H9 (cell line): Measurements from ENCODE around the gene NEUROD2. TPM values are rescaled to one million over a fixed set of nuclear protein-coding genes. Genes with fewer than 3 reads are reported as not detected.

Experiments
- DNase-seq: peaks from one replicate; pipeline ENCODE4 v3.0.0-alpha.2; 2017
- H2AFZ ChIP-seq: one replicate; pipeline ENCODE4 v1.6.1; 2013; ENCODE audit warnings: mild to moderate bottlenecking, low read length, control low read depth, moderate library complexity
- H2AK5ac ChIP-seq: 2 replicates; pipeline ENCODE4 v1.6.1; 2013; ENCODE audit warnings: low read length, control low read depth, mixed read lengths; ENCODE audit not compliant: insufficient read length
- H2BK120ac ChIP-seq: one replicate; pipeline ENCODE4 v1.6.1; 2013; ENCODE audit warnings: low read depth, mild to moderate bottlenecking, low read length, control low read depth, inconsistent platforms; ENCODE audit not compliant: poor library complexity, severe bottlenecking
- H2BK12ac ChIP-seq: 2 replicates; pipeline ENCODE4 v1.6.1; 2013; ENCODE audit warnings: low read length, control low read depth, mixed read lengths, low read depth; ENCODE audit not compliant: insufficient read length
- H2BK15ac ChIP-seq: 2 replicates; pipeline ENCODE4 v1.6.1; 2013; ENCODE audit warnings: low read depth, low read length, control low read depth
- H2BK20ac ChIP-seq: one replicate; pipeline ENCODE4 v1.6.1; 2013; ENCODE audit warnings: low read depth, mild to moderate bottlenecking, low read length, control low read depth, inconsistent platforms; ENCODE audit not compliant: poor library complexity, severe bottlenecking
- H2BK5ac ChIP-seq: 2 replicates; pipeline ENCODE4 v1.6.1; 2013; ENCODE audit warnings: low read length, control low read depth, mixed read lengths; ENCODE audit not compliant: insufficient read length
- H3K14ac ChIP-seq: 2 replicates; pipeline ENCODE4 v1.6.1; 2013; ENCODE audit warnings: low read length, control low read depth; ENCODE audit not compliant: insufficient read depth
- H3K18ac ChIP-seq: 2 replicates; pipeline ENCODE4 v1.6.1; 2013; ENCODE audit warnings: low read depth, mild to moderate bottlenecking, mixed read lengths, low read length, control low read depth; ENCODE audit not compliant: insufficient read length
- H3K23ac ChIP-seq: 2 replicates; pipeline ENCODE4 v1.6.1; 2013; ENCODE audit warnings: low read length, control low read depth, mixed read lengths, low read depth; ENCODE audit not compliant: insufficient read length
- H3K23me2 ChIP-seq: 2 replicates; pipeline ENCODE4 v1.6.1; 2013; ENCODE audit warnings: low read depth, mild to moderate bottlenecking, mixed read lengths, low read length, control low read depth; ENCODE audit not compliant: insufficient read length, poor library complexity, severe bottlenecking
- H3K27ac ChIP-seq: 2 replicates; pipeline ENCODE4 v1.5.1; 2013; ENCODE audit warnings: low read length, control low read depth, mixed read lengths, low read depth; ENCODE audit not compliant: insufficient read length
- H3K27me3 ChIP-seq: 2 replicates; pipeline ENCODE4 v1.6.1; 2013; ENCODE audit warnings: low read length, control low read depth, inconsistent platforms; ENCODE audit not compliant: insufficient read depth
- H3K4ac ChIP-seq: 2 replicates; pipeline ENCODE4 v1.6.1; 2013; ENCODE audit warnings: low read depth, mild to moderate bottlenecking, control low read depth, inconsistent platforms, low read length, moderate library complexity
- H3K4me1 ChIP-seq: 2 replicates; pipeline ENCODE4 v1.6.1; 2013; ENCODE audit warnings: low read length, control low read depth, inconsistent platforms; ENCODE audit not compliant: insufficient read depth
- H3K4me2 ChIP-seq: 2 replicates; pipeline ENCODE4 v1.6.1; 2013; ENCODE audit warnings: low read length, control low read depth, mixed read lengths; ENCODE audit not compliant: insufficient read length, insufficient read depth
- H3K56ac ChIP-seq: 2 replicates; pipeline ENCODE4 v1.6.1; 2013; ENCODE audit warnings: low read depth, mild to moderate bottlenecking, mixed read lengths, low read length, control low read depth; ENCODE audit not compliant: insufficient read length
- H3K79me1 ChIP-seq: 2 replicates; pipeline ENCODE4 v1.6.1; 2013; ENCODE audit warnings: low read depth, mild to moderate bottlenecking, moderate library complexity, low read length, control low read depth, inconsistent platforms; ENCODE audit not compliant: insufficient read depth, poor library complexity, severe bottlenecking
- H3K79me2 ChIP-seq: 2 replicates; pipeline ENCODE4 v1.6.1; 2013; ENCODE audit warnings: low read length, control low read depth, inconsistent platforms; ENCODE audit not compliant: insufficient read depth
- H3K9ac ChIP-seq: 2 replicates; pipeline ENCODE4 v1.6.1; 2013; ENCODE audit warnings: low read length, control low read depth, mixed read lengths; ENCODE audit not compliant: insufficient read length; ENCODE audit errors: extremely low read depth
- H3K9me3 ChIP-seq: one replicate; pipeline ENCODE4 v1.6.1; 2013; ENCODE audit warnings: low read depth, low read length, inconsistent platforms; ENCODE audit not compliant: control insufficient read depth
- H3T11ph ChIP-seq: one replicate; pipeline ENCODE4 v1.6.1; 2013; ENCODE audit warnings: mild to moderate bottlenecking, low read length, control low read depth, inconsistent platforms
- H4K20me1 ChIP-seq: one replicate; pipeline ENCODE4 v1.6.1; 2013; ENCODE audit not compliant: control insufficient read depth, insufficient read length, insufficient read depth
- H4K5ac ChIP-seq: 2 replicates; pipeline ENCODE4 v1.6.1; 2013; ENCODE audit warnings: low read depth, mild to moderate bottlenecking, mixed read lengths, low read length, control low read depth; ENCODE audit not compliant: insufficient read length
- H4K8ac ChIP-seq: replicated peaks from 2 replicates; pipeline ENCODE4 v1.6.1; 2013; ENCODE audit warnings: low read length, control low read depth, mixed read lengths, low read depth; ENCODE audit not compliant: insufficient read length
- H4K91ac ChIP-seq: 2 replicates; pipeline ENCODE4 v1.6.1; 2013; ENCODE audit warnings: low read depth, mild to moderate bottlenecking, moderate library complexity, mixed read lengths, low read length, control low read depth; ENCODE audit not compliant: insufficient read length
- H3K27ac Mint-ChIP-seq, 3 experiments: 2 replicates in 2 of 3; 3 replicates in 1 of 3; pipeline ENCODE4 v1.8.0; 2020 to 2021; ENCODE audit warnings: mixed read lengths in 3 of 3, mild to moderate bottlenecking in 1 of 3, moderate library complexity in 1 of 3
- H3K27me3 Mint-ChIP-seq: 2 replicates; pipeline ENCODE4 v1.8.0; 2021; ENCODE audit warnings: low read depth, mild to moderate bottlenecking, moderate library complexity, mixed read lengths
- H3K36me3 Mint-ChIP-seq, 3 experiments: 2 replicates in 2 of 3; 3 replicates in 1 of 3; pipeline ENCODE4 v1.8.0; 2020 to 2021; ENCODE audit warnings: low read depth in 3 of 3, mixed read lengths in 3 of 3; ENCODE audit not compliant: insufficient read depth in 1 of 3
- H3K4me1 Mint-ChIP-seq, 2 experiments: 2 replicates each; pipeline ENCODE4 v1.8.0; 2020; ENCODE audit warnings: mixed read lengths in 2 of 2
- H3K4me3 Mint-ChIP-seq, 2 experiments: 2 replicates in 1 of 2; 3 replicates in 1 of 2; pipeline ENCODE4 v1.8.0; 2020 to 2021; ENCODE audit warnings: mild to moderate bottlenecking in 2 of 2, mixed read lengths in 2 of 2, moderate library complexity in 1 of 2
- H3K9me3 Mint-ChIP-seq, 2 experiments: 2 replicates in 1 of 2; 3 replicates in 1 of 2; pipeline ENCODE4 v1.8.0; 2020; ENCODE audit warnings: mild to moderate bottlenecking in 2 of 2, mixed read lengths in 2 of 2, moderate library complexity in 1 of 2
- WGBS: extraction: QIAGEN DNeasy Blood & Tissue Kit; methylation state at CpG from one replicate; pipeline ENCODE4 v1.1.7; 2013; ENCODE audit warnings: missing lambda C conversion rate, low lambda C conversion rate, mixed read lengths; ENCODE audit not compliant: insufficient read length; ENCODE audit errors: extremely low coverage; 5-methylcytosine and 5-hydroxymethylcytosine counted together
- total RNA-seq: library from RNA; stranded (reverse); gene quantifications from 2 replicates; pipeline ENCODE4 v1.2.1, GENCODE V29; 2021
- TF ChIP-seq, protein P1 (sequence below): fragments of 200-600 bp; sonication (generic); conservative IDR thresholded peaks from 3 replicates; pipeline ENCODE4 v1.8.0; 2021; ENCODE audit warnings: antibody characterized with exemption, mild to moderate bottlenecking

The NEUROD2 gene
- total RNA-seq, 1 experiment from 2014 or later: not detected

DNA sequence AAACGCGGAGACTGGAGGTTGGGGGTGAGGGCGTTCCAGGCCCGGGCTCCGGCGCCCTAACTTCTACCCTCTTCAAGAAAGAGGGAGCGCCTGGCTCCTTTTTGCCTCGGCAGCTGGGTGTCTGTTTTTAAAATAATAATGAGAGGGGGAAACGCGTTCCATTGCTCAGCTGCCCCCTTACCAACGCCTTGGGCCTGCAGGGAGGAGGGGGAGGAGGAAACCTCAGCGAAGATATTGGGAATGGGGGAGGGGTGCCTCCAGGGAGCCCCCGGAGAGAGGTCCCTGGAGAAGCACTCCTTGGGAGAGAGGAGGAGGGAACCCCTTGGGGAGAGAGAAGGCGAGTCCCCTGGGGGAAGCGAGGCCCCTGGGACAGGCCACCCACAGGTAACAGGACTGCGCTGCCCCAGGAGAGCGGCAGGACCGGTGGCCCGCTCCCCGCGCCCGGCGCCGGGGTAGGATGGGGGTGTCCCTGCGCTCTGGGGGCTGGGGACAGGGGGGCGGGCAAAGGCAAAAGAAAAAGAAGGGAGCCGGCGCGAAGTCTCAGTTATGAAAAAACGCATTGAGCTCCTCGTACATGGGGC lies 2.7 kb downstream of the NEUROD2 start:
- Mint-ChIP-seq H3K27me3 (peaks cover 98% of the 10 kb centered on the region), H3K9me3 (peaks cover 0 to 4% of the 10 kb centered on the region in 2 experiments; a peak in 1 of 5 replicates), H3K27ac (no peak overlapping the region), H3K4me1 (peaks cover 31 to 62% of the 10 kb centered on the region in 2 experiments), H3K36me3 (no peaks in the 10 kb centered on the region; a peak in 1 of 7 replicates), H3K4me3 (peak overlapping the region; percentile 34 to 76; a peak in 4 of 5 replicates)
- TF ChIP-seq, protein P1, sequence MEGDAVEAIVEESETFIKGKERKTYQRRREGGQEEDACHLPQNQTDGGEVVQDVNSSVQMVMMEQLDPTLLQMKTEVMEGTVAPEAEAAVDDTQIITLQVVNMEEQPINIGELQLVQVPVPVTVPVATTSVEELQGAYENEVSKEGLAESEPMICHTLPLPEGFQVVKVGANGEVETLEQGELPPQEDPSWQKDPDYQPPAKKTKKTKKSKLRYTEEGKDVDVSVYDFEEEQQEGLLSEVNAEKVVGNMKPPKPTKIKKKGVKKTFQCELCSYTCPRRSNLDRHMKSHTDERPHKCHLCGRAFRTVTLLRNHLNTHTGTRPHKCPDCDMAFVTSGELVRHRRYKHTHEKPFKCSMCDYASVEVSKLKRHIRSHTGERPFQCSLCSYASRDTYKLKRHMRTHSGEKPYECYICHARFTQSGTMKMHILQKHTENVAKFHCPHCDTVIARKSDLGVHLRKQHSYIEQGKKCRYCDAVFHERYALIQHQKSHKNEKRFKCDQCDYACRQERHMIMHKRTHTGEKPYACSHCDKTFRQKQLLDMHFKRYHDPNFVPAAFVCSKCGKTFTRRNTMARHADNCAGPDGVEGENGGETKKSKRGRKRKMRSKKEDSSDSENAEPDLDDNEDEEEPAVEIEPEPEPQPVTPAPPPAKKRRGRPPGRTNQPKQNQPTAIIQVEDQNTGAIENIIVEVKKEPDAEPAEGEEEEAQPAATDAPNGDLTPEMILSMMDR: no peak
- no peak overlapping the region for H2BK5ac ChIP-seq
- no peak overlapping the region for H3K4ac ChIP-seq
- no peak overlapping the region for H3K18ac ChIP-seq
- DNase-seq: peak; percentile 71
- no peak overlapping the region for H4K91ac ChIP-seq
- no peak overlapping the region for H2AFZ ChIP-seq
- H3K23me2 ChIP-seq: peaks cover 20% of the 10 kb centered on the region
- no peaks in the 10 kb centered on the region; the same call in 1 of the 2 replicates for H3K4me1 ChIP-seq
- H3T11ph ChIP-seq: no peak overlapping the region
- H3K9ac ChIP-seq: no peak overlapping the region
- H2BK20ac ChIP-seq: no peak overlapping the region
- peak overlapping the region; percentile 38 for H3K4me2 ChIP-seq
- peaks cover 94% of the 10 kb centered on the region for H3K27me3 ChIP-seq
- WGBS: no CpG with 5 or more reads among the region's 31 CpGs
- H3K79me2 ChIP-seq: no peaks in the 10 kb centered on the region
- H2AK5ac ChIP-seq: no peak overlapping the region
- H3K27ac ChIP-seq: no peak overlapping the region
- no peak overlapping the region for H2BK15ac ChIP-seq
- H3K56ac ChIP-seq: no peak overlapping the region
- no peaks in the 10 kb centered on the region for H3K79me1 ChIP-seq
- H3K14ac ChIP-seq: no peak overlapping the region
- H4K20me1 ChIP-seq: no peaks in the 10 kb centered on the region
- H3K9me3 ChIP-seq: no peaks in the 10 kb centered on the region
- no peak overlapping the region for H2BK12ac ChIP-seq
- no peak overlapping the region for H3K23ac ChIP-seq
- no peak overlapping the region for H2BK120ac ChIP-seq
- H4K5ac ChIP-seq: no peak overlapping the region
- no peak overlapping the region for H4K8ac ChIP-seq
